Parathyroid adenoma (tissue), 2 donors: ENCODE measurements around the gene ETS1.

Source experiments
- H2AFZ ChIP-seq: fragments of 300-600 bp; sonication (generic); one replicate; pipeline ENCODE4 v1.7.0; 2017; ENCODE audit warnings: antibody characterized with exemption, mild to moderate bottlenecking
- H3K27ac ChIP-seq: fragments of 300-600 bp; sonication (generic); one replicate; pipeline ENCODE4 v1.7.0; 2017
- H3K27me3 ChIP-seq: fragments of 300-600 bp; sonication (generic); one replicate; pipeline ENCODE4 v1.7.0; 2017; ENCODE audit warnings: low read length; ENCODE audit not compliant: control insufficient read depth, insufficient read depth
- H3K36me3 ChIP-seq: fragments of 300-600 bp; sonication (generic); one replicate; pipeline ENCODE4 v1.7.0; 2017; ENCODE audit warnings: low read length; ENCODE audit not compliant: control insufficient read depth, insufficient read depth
- H3K4me1 ChIP-seq: fragments of 300-600 bp; sonication (generic); one replicate; pipeline ENCODE4 v1.7.0; 2017; ENCODE audit warnings: control low read depth
- H3K4me2 ChIP-seq: fragments of 300-600 bp; sonication (generic); one replicate; pipeline ENCODE4 v1.7.0; 2017; ENCODE audit warnings: low read length
- H3K4me3 ChIP-seq: fragments of 300-600 bp; sonication (generic); one replicate; pipeline ENCODE4 v1.7.0; 2017; ENCODE audit warnings: low read depth, low read length
- H3K79me2 ChIP-seq: fragments of 300-600 bp; sonication (generic); one replicate; pipeline ENCODE4 v1.7.0; 2017; ENCODE audit warnings: control low read depth
- H3K9ac ChIP-seq: fragments of 300-600 bp; sonication (generic); one replicate; pipeline ENCODE4 v1.7.0; 2017; ENCODE audit warnings: mild to moderate bottlenecking
- H3K9me3 ChIP-seq: fragments of 300-600 bp; sonication (generic); one replicate; pipeline ENCODE4 v1.7.0; 2017; ENCODE audit warnings: low read length; ENCODE audit not compliant: control insufficient read depth
- TF ChIP-seq, protein P1 (sequence below): fragments of 300-600 bp; sonication (generic); IDR thresholded peaks from one replicate; pipeline ENCODE4 v1.7.0; 2017; ENCODE audit warnings: antibody characterized with exemption, mild to moderate bottlenecking
- donor health status: primary hyperparathyroidism.

Gene ETS1

DNA sequence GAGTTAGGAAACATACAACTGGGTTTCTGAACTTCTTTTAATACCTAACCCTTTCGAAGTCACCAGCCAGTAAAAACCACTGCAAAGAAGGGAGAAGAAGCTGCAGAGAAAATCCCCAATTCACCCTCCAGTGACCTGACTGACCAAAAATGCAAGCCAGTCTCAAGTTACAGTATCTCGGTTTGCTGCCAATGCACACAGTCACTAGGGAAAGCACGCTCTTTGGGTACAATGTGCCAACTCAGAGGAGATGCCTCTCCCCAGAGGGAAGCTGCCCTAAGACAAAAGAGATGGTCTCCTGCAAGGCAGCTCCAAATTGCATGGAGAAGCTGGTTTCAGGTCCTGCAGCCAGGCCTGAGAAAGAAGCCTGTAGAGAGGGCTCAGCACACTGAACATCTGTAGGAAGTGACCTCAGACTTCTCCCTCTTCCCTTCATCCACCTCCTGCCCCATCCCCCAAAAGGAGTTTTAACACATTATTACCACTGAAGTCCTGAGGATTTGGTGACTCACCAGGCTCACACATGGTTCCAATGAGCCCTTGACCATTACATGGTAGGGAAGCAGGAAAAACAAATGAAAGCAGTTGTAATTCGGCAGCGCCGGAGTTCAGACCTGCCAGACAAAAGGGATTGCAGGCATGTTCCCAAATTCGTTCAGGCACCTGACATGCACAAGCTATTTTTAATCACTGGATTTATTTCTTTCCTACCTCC is 90.1 kb downstream of the ETS1 start:
- H3K27me3 ChIP-seq = no peaks in the 10 kb centered on the region

DNA sequence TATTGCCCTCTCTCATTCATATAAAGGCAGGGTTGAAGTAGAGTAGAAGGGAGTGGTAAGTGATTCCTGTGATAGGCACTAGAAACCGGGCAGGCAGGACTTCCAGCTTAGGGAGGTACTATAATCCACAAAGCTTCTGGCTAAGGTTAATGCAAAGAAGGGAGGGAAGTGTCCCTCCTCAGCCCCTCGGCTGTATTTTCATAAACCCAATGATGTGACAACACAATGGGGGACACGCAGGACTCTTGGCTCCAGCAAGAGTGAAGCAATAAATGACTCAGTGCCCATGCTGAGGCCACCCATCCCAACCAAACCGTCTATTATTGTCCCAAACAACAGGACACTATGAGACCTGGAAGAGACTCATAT is 90.7 kb downstream of the ETS1 start:
- Histone ChIP-seq H3K4me2 (peak overlapping the region; percentile 47), H3K4me3 (no peak overlapping the region), H3K79me2 (no peaks in the 10 kb centered on the region), H3K9me3 (no peaks in the 10 kb centered on the region), H3K4me1 (peaks cover 4% of the 10 kb centered on the region), H2AFZ (no peak overlapping the region), H3K27ac (no peak overlapping the region), H3K27me3 (no peaks in the 10 kb centered on the region), H3K36me3 (no peaks in the 10 kb centered on the region), H3K9ac (no peak overlapping the region)
- TF ChIP-seq, protein P1, sequence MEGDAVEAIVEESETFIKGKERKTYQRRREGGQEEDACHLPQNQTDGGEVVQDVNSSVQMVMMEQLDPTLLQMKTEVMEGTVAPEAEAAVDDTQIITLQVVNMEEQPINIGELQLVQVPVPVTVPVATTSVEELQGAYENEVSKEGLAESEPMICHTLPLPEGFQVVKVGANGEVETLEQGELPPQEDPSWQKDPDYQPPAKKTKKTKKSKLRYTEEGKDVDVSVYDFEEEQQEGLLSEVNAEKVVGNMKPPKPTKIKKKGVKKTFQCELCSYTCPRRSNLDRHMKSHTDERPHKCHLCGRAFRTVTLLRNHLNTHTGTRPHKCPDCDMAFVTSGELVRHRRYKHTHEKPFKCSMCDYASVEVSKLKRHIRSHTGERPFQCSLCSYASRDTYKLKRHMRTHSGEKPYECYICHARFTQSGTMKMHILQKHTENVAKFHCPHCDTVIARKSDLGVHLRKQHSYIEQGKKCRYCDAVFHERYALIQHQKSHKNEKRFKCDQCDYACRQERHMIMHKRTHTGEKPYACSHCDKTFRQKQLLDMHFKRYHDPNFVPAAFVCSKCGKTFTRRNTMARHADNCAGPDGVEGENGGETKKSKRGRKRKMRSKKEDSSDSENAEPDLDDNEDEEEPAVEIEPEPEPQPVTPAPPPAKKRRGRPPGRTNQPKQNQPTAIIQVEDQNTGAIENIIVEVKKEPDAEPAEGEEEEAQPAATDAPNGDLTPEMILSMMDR = no peak

More for the DNA sequence above, 90.1 kb downstream of the ETS1 start:
- Histone ChIP-seq H3K4me3 (no peak overlapping the region), H3K9me3 (no peaks in the 10 kb centered on the region), H3K4me2 (peak overlapping the region; percentile 47), H3K36me3 (no peaks in the 10 kb centered on the region), H3K27ac (no peak overlapping the region), H3K4me1 (peaks cover 4% of the 10 kb centered on the region), H3K79me2 (no peaks in the 10 kb centered on the region), H3K9ac (no peak overlapping the region), H2AFZ (no peak overlapping the region)
- TF ChIP-seq, protein P1 = no peak

DNA sequence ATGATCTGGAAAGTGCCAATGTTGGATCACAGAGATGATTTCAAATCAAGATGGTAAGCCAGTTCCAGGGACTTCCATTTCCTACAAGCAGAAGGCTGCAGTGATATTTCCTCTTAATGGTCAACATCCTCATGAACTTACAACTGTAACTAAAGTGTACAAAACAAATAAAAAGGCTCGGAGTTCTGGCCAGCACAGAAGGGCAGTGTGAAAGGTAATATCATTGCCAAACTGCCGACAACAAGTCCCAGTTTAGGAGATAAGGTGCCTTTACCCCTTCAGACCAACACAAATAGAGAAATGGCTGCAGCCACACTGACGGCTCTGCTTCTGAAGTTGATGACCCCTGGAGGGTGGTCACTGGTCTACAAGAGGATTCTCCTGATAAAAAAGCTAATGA is 91.1 kb downstream of the ETS1 start:
- H2AFZ ChIP-seq = no peak overlapping the region
- peaks cover 4% of the 10 kb centered on the region for H3K4me1 ChIP-seq
- no peaks in the 10 kb centered on the region for H3K9me3 ChIP-seq
- no peaks in the 10 kb centered on the region for H3K36me3 ChIP-seq
- TF ChIP-seq, protein P1 = no peak
- H3K27ac ChIP-seq = no peak overlapping the region
- no peak overlapping the region for H3K4me3 ChIP-seq
- H3K27me3 ChIP-seq = no peaks in the 10 kb centered on the region
- H3K4me2 ChIP-seq = peak overlapping the region; percentile 47
- H3K79me2 ChIP-seq = no peaks in the 10 kb centered on the region
- no peak overlapping the region for H3K9ac ChIP-seq

DNA sequence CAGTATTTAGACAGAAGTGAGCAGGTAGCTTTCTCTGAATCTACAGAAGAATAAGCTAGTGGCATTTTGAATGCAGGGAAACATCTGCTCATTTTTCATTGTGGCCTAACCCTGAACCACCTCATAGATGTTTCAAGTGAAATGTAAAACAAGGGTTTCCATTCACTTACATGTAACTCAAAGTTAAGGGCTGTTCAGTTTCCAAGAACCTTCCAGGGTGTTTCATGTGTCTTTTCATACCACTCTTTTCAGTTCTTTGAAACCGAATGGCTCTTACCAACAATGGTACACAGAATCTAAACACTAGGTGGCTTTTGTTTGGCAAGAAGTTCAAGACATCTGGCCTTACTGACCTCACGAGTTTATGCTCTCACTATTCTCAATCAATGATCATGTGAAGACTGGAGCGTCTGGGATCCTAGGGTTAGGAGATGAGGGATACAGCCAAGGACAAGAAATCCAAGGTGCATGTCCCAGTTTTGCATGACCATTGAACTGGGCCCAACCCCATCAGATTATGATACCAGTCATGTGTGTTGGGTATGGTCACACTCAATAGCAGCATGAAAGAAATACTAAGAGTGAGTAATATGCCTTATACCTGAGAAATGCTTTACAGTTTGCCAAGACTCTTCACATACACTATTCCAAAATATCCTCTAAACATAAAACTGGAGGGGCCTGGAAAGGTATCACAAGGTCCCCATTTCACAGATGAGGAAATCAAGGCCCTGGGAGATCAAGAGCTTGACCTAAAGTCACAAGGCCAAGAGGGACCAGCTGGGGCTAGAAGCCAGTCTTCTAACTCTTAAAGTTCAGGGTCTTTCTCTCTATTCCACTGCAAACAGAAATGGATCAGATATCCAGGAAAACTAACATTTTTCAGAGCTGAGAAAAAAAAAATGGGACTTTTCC is 92.7 kb downstream of the ETS1 start:
- Histone ChIP-seq H3K4me2 (no peak overlapping the region), H3K27me3 (no peaks in the 10 kb centered on the region), H3K4me3 (no peak overlapping the region), H3K9ac (no peak overlapping the region), H3K9me3 (no peaks in the 10 kb centered on the region), H3K79me2 (no peaks in the 10 kb centered on the region), H2AFZ (no peak overlapping the region), H3K27ac (no peak overlapping the region), H3K36me3 (no peaks in the 10 kb centered on the region), H3K4me1 (peaks cover 4% of the 10 kb centered on the region)
- TF ChIP-seq, protein P1 = no peak
